ENCODE results near the gene CTU1.

DNA sequence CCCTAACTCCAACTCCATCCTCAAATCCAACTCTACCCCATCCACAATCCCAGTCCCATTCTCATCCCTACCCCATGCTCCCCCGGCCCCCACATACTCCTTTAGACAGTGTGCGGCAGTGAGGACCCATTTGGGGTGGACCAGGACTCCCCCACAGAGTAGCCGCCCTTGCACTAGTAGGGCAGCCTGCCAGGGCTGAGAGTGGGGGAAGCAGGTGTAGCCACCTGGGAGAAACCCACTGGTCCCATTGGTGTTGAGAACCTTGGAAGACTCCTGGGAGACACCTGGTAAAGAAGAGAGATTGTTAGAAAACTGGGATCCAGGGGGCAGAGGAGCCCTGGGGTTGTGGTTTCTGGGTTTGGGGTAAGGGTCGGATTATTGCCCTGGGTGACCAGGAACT is 47.9 kb downstream of the CTU1 start:
- TF ChIP-seq, protein P1, sequence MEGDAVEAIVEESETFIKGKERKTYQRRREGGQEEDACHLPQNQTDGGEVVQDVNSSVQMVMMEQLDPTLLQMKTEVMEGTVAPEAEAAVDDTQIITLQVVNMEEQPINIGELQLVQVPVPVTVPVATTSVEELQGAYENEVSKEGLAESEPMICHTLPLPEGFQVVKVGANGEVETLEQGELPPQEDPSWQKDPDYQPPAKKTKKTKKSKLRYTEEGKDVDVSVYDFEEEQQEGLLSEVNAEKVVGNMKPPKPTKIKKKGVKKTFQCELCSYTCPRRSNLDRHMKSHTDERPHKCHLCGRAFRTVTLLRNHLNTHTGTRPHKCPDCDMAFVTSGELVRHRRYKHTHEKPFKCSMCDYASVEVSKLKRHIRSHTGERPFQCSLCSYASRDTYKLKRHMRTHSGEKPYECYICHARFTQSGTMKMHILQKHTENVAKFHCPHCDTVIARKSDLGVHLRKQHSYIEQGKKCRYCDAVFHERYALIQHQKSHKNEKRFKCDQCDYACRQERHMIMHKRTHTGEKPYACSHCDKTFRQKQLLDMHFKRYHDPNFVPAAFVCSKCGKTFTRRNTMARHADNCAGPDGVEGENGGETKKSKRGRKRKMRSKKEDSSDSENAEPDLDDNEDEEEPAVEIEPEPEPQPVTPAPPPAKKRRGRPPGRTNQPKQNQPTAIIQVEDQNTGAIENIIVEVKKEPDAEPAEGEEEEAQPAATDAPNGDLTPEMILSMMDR (IDR thresholded peaks at IDR 0.05 in 8 of 11, conservative IDR thresholded peaks at IDR 0.05 in 3 of 11), result no peak
- no peak for TF ChIP-seq POLR2A (IDR thresholded peaks at IDR 0.05)
